ENCODE data around the gene PDLIM7.
A peak's percentile ranks its signal among the peaks of the same experiment; 100 is the strongest.

The PDLIM7 gene

GRCh38 chr5:177524539-177524900 is 27.1 kb upstream of the PDLIM7 start:
- DNase-seq = no peak

DNA sequence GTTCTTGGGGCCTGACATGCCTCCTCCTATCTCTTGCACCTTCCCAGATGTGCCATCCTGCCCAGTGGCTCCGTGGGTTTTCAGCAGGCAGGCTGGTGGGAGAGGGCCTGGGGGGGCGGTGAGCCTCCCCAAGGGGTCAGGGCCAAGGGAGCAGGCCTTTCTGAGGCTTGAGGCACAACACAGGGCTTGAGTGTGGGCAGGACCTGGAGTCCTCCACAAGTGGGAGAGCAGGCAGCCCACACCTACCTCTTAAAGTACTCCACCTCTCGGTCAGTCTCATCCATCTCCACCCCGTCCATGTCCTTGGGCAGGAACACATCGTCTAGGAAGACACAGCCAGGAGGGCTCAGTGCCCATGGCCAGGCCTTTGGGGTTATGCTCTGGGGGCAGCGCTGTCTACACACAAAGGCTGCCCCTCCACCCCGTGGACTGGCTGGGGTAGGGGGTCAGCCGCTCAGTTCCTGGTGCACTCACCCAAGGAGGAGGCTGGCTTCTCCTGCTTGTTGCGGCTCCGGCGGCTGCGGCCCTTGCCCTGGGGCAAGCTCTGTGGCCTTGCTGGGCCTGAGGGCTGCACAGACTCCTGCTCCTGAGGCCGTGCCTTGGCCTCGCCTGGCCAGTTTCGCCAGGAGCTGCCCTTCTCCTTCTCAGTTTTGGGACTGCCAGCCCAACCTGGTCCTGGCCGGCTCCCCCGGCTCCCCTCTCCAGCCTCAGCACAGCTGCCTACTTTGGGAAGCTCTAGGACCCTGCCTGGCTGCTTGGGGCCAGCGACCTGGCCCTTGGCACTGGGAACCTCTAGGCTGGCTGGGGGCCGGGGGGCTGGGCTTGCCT is 26.5 kb upstream of the PDLIM7 start:
- no peak for DNase-seq

DNA sequence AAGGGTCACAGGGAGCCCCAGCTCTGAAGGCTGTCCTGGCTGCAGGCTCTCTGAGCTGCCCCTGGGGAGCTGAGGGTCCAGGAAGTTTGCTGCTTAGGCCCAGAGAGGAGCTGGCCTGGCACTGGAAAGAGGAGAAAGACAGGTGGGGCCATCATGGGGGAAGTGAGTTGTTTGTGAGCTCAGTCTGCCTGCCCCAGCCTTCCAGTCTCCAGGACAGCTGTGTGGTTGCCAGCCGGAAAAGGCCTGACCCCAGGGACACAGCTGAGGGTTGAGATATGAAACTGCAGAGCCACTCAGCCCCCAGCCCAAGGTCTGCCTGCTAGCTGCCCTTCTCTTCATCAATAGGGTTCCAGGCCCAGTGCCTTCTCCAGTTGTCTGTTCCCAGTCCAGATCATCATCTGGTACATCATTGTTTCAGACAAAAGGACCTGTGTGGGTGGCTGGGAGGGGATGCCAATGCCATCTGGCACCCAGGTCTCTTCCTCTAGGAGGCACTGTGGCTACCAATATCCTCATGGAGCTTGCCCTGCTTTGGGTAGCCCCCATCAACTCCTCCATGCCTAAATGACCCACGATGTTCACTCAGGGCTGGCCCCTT is 23.6 kb upstream of the PDLIM7 start:
- no peak for DNase-seq

DNA sequence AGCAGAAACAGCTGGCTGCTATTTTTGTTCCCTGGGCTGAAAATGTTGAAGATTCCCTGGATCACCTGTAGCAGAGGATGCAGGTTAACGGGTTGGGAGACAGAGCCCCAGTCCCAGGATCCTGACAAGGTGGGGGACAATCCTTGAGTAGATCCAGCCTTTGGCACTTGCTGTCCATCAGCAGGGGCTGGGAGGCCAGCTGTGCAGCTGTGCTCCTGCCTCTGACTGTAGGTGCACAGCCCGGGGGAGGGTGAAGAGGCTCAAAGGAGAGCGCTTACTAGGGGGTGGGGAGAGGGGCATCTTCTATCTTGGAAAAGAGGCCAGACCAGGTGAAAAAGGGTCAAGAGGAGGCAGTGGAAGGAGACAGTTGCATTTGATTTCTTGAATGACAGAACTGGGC is 22.9 kb upstream of the PDLIM7 start:
- no peak for DNase-seq

- no peak for DNase-seq
Observed at GRCh38 chr5:177519463-177520235, 22.2 kb upstream of the PDLIM7 start.

GRCh38 chr5:177516601-177517568 is 19.5 kb upstream of the PDLIM7 start, which contains the start of gene DDX41:
Gene DDX41 (minus strand): TSS chr5:177516961. CDS start chr5:177516945, 16 bp downstream.
- DNase-seq = peak; percentile 94

DNA sequence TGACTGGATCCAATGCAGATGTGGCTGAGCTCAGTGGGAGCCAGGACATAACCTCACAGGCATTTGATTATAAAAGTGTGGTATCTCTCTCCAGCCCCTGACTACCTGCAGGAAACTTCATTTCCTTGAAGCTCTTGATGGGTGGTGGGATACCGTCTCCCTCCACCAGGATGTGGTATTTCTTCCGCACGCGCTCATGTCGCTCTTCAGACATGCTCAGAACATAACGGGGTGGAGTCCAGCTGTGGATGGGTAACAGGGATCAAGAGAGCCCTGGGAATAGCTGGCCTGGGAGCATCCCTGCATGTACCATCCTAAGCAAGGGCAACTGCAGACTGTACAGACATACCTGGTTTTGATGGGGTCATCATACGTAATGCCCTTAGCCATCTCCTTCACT is 18.2 kb upstream of the PDLIM7 start:
- no peak for DNase-seq

- DNase-seq = no peak
Observed at GRCh38 chr5:177514541-177514940, 17.1 kb upstream of the PDLIM7 start.

DNA sequence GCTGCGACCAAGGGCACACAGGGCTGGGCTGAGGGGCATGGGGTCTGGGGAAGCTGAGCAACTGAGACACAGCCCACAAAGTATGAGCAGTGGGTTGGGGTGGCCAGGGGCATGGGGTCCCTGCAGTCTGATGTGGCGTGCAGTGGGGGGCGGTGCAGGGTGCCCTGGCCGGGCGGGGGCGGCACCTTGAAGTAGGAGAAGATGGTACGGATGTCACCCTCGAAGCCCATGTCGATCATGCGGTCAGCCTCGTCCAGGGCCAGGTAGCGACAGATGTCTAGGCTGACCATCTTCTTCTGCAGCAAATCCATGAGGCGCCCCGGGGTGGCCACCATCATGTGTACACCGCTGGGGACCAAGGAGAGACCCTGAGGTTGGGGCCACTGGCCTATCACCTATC is 16.1 kb upstream of the PDLIM7 start:
- DNase-seq = no peak

DNA sequence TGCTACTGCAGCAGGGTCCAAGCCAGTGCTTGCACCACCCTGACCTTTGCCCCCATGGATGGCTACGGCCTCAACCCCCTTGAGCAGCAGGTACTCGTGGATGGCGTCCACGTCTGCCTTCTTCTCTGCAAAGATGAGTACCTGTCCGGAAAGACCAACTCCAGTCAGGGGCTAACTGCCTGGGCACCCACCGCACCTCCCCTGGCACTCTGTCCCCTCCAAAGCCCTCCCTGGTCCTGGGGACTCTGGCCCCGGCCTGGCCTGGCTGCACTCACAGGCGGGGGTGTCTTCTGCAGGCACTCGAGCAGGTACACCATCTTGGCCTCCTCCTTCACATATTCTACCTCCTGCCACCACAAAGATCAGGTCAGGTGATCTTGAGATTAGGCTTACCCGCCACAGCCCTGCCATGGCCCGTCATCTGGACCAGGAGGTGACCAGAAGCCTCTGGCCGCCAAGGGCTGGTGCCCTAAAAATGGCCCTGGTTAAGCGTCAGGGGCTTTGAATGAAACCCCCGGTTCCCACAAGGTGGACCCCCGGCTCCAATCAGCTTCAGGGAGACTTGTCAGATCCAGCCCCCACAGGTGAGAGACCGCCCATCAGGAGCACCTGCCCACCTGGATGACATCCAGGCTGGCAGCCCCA is 15.5 kb upstream of the PDLIM7 start:
- no peak for DNase-seq

GRCh38 chr5:177511796-177512675 is 14.6 kb upstream of the PDLIM7 start:
- no peak for DNase-seq

DNA sequence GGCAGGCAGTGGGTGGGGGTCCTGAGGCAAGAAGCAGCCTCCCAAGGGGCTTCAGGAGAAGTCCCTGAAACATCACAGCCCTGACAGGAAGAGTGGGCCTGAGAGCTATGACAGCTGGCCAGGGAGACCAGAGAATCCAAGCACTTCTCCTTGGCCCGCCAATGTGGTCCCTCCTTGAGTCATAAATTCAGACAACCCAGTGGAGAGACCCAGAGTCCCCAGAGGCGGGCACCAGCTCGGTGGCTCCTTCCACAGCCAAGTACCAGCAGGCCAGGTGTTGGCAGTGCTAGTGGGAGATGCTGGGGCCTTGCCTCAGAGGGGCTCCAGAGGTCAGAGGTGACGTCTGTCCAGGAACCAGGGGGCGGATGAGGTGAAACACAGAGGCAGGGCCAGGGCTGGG is 13.8 kb upstream of the PDLIM7 start:
- DNase-seq = no peak

DNA sequence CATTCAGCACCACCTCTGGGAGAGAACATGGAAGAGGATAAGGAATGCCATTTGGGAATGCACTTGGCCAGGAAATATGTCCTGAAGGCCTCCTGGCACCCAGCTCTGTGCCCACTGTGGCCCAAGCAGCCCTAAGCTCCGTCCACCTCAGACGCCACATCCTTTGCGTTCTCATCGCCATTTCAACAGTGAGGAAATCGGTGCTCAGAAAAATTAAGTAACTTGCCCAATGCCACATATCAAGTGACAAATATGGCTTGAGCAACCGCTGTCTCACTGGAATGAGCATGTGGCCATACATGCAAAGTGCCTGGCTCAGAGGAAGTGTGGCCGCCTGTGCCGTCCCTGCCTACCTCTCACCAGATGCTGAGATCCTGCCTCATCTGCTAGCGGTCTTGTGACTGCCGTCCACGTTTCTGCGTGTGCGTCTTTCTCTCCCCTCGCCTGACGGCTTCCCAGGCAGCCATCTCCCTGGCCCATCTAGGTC is 13.2 kb upstream of the PDLIM7 start:
- no peak for DNase-seq

DNA sequence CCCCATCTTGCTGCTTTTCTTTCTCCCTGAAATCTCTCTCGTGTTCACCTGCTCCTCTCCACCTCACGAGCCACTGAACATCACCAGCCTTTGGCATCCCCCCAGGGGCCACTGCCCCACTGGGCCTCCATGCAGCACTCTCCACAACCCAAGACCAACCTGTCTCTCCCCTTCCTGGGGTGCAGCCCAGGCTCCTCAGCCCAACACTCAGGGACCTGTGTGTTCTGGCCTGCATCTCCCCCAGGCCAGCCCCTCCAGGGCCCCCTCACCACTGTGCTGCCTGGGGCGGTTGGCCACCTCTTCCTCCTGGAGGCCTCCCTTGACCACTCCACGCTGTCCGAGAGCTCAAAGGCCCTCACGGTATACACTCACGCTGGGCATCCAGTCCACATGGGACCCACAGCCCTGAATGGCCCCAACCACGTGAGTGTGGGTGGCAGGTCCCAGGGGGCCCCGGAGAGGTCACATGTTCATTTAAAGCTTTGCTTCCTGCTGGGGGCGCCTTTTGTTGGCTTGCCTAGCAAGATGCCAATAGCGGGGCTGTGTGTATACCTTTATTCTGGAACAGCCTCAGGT is 12.7 kb upstream of the PDLIM7 start:
- DNase-seq = no peak

DNA sequence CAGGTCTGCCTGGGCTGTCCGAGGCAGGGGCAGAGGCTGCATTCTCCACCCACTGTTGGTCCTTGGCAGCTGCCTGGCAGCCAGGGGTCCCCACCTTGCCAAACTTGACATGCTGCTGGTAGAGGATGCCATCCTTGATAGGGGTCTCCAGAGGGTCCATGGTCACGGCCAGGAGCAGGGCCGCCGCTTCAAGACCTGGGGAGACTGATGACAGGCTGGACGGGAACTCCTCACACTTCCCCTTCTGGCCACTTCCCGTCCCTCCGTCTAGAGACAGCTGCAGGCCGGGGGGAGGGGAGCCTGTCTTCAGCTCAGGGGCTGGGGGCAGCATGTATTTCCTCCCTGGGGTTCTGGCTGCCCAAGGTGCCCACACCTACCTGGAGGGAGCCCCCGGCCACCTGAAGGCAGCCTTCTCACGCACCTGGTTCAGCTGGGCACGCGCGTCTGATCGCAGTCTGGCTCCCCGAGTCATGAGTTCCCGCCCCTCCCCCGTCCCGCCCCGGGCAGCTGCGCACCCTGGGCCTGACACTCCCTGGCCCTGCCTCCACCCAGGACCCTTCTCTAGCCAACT is 12.1 kb upstream of the PDLIM7 start, which contains the start of gene DOK3:
Gene DOK3, minus strand, starts transcription at position 446 of the 571 bp plus-strand sequence. Its CDS starts 286 bp downstream, at position 160.
- no peak for DNase-seq

DNA sequence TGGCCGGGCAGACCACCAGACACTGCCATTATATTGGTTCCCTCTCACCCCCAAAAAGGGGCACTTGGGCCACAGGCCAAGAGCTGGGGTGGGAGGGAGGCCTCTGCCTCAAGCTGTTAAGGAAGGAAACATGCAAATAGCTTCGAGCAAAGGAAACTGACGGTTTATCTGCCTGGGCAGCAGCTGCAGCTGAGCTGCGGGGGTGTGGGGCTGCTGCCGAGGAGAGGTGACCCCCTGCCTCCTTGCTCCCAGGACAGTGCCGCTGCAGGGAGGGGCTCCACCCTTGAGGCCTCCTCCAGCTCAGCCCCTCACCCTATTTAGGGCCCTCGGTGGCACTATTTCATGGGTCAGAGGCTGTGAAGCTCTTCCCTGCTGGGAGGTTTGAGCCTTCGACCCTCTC is 11.4 kb upstream of the PDLIM7 start:
- DNase-seq = no peak

GRCh38 chr5:177508221-177508611 is 10.8 kb upstream of the PDLIM7 start:
- no peak for DNase-seq

DNA sequence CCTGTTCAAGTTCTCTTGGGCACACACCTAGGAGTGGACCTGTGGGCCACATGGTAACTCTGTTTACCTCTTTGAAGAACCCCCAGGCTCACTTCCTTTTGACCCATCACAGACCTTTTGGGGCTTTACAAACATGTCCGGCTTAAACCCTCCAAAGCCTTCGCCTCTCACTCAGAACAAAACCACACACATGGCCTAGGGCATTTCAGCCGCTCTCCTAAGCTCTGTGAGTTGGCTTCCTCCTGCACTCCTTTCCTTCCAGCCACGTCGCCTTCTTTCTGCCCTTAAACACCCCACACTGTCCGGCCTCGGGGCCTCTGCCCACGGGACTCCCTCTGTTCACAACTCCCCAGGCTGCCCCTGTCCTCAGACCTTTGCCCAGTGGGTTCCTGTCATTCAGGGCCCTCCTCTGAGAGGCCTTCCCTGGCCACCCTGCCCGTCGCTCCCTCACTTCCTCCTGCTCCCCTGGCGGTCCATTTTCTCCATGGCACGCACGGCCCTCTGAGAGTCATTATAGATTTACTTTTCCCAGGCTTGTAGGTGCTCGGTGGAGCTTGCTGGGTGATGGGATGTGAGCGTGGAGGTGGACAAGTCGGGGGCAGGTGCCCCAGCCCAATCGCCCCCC is 10.3 kb upstream of the PDLIM7 start:
- DNase-seq = no peak

DNA sequence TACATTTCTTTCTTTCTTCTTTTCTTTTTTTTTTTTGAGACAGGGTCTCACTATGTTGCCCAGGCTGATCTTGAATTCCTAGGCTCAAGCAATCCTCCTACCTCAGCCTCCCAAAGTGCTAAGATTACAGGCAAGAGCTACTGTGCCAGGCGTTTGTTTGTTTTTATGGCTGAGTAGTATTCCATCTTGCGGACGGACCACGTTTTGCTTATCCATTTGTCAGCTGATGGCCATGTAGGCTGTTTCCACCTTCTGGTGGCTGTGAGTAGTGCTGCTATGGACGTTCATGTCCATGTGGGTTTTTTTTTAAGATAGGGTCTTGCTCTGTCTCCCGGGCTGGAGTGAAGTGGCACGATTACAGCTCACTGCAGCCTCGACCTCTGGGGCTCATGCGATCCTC is 9.8 kb upstream of the PDLIM7 start:
- no peak for DNase-seq

DNA sequence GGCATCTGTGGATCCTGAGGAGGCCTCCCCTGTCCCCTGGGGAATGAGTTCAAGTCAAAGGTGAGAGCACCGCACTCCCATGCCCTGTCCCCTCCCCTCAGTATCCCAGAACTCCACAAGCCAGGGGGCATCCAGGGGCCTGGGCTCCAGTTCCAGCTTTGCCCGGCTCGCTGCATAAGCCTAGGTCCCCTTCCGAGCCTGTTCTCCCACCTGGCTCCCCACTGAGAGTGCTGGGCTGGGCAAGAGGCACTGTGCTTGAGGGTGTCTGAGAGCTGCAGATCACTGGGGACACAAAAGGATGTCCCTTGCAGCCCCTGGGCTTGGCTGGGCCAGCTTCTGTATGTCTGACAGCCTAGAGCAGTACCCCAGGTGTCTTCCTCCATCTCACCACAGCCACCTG is 7.7 kb upstream of the PDLIM7 start:
- no peak for DNase-seq
